ENCODE results near the gene TMEM266. TPM values are rescaled to one million over a fixed set of nuclear protein-coding genes. Genes with fewer than 3 reads are reported as not detected.

The TMEM266 gene
- total RNA-seq, 1 donor from 2014 or later: not detected

DNA sequence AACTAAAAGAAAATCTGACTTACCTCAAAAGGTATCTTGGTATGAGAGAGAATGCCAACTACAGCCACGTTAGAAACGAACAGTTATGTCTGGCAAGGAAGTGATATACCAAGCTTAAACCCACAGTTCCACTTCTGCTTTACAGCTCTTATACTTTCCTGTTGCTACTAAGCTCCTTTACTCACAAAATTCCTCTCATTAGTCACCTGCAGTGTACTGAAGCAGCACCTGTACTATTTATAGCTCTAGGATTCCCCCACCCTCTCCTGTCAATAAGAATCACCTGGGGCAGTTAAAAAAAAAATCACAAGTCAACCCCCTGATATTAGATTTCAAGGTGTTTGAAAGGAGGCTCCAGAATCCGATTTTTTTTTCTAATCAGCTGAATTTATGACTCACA, 2.9 kb upstream of the TMEM266 start:
- DNase-seq: no peak
- TF ChIP-seq, protein P1, sequence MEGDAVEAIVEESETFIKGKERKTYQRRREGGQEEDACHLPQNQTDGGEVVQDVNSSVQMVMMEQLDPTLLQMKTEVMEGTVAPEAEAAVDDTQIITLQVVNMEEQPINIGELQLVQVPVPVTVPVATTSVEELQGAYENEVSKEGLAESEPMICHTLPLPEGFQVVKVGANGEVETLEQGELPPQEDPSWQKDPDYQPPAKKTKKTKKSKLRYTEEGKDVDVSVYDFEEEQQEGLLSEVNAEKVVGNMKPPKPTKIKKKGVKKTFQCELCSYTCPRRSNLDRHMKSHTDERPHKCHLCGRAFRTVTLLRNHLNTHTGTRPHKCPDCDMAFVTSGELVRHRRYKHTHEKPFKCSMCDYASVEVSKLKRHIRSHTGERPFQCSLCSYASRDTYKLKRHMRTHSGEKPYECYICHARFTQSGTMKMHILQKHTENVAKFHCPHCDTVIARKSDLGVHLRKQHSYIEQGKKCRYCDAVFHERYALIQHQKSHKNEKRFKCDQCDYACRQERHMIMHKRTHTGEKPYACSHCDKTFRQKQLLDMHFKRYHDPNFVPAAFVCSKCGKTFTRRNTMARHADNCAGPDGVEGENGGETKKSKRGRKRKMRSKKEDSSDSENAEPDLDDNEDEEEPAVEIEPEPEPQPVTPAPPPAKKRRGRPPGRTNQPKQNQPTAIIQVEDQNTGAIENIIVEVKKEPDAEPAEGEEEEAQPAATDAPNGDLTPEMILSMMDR (IDR thresholded peaks at IDR 0.05; ENCODE audit: borderline replicate concordance): no peak
- no peak overlapping the region for H3K27ac ChIP-seq (replicated peaks)
- no peaks in the 10 kb centered on the region for H3K9me3 ChIP-seq (replicated peaks)
- no peak overlapping the region for H3K4me3 ChIP-seq
- intact Hi-C loops (cut with micrococcal nuclease): loop anchor here (5.0 kb wide), 1 partner anchor 80 kb away; no protein-coding TSS in a partner anchor
- no peaks in the 10 kb centered on the region for H3K36me3 ChIP-seq
- peaks cover 18% of the 10 kb centered on the region for H3K4me1 ChIP-seq
- peaks cover 87% of the 10 kb centered on the region for H3K27me3 ChIP-seq (ENCODE audit: low read depth)

DNA sequence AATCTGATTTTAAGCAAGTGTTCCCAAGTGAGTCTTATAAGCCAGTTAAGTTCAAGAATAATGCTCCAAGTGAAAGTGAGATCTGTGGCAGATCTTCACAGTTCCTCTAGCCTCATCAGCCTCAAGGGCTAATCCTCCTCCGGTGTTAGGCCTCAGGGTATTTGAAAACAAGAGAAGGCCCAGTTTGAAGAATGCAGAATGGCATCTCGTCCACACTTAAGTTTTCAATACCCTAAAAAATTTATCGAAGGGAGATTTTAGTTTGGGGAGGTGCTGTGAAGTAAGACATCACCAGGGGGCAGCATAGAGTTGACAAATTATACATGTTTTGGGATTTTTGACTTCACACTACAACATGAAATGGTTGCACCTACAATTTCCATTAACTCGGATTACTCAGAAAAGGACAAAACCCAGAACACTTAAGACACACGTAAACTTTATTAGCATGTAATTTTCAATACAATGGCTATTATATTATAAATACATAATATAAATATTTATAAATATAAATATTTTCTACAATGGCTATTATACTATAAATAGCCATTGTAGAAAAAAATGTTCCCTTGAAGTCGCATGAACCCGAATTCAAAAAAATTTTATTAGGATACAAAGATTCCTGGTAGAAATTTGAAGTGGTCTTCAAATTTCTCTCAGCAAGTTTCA, 2.3 kb upstream of the TMEM266 start:
- Histone ChIP-seq H3K36me3 (no peaks in the 10 kb centered on the region), H3K4me1 (peaks cover 18% of the 10 kb centered on the region), H3K9me3 (replicated peaks) (no peaks in the 10 kb centered on the region), H3K27me3 (ENCODE audit: low read depth) (peaks cover 87% of the 10 kb centered on the region), H3K27ac (replicated peaks) (no peak overlapping the region), H3K4me3 (peak overlapping the region; percentile 5)
- intact Hi-C loops (cut with micrococcal nuclease): loop anchor here (5.0 kb wide), 1 partner anchor 80 kb away; no protein-coding TSS in a partner anchor
- TF ChIP-seq, protein P1 (IDR thresholded peaks at IDR 0.05; ENCODE audit: borderline replicate concordance): peak; percentile 77
- no peak for DNase-seq

DNA sequence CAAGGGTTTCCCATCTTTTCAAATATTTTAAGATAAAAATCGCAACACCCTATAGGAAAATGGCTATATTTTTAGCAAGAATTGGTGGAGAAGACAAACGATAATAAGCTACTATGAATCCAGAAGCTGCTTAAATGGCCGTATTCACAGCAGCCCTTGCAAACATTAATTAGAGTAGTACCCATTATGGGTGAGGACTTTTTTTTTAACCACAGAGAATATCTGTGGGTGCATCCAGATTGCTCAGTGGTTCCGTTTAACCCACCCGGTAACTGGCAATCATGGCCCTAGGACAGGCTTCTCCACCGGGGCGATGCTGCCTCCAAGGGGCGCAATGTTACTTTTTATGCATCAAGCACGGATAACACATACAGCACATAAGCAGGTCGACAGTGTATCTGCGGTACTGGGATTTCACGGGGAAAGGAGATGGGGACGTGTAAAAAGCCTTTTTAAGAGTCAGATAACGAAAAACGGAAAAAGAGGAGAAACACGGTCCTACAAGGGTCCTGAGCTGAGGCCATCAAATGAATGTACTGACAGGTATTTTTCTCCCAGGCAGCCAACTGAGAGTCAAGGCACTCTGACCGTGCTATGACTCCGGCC, 968 bp upstream of the TMEM266 start:
- intact Hi-C loops (cut with micrococcal nuclease): loop anchor here (5.0 kb wide), 1 partner anchor 78 kb away; no protein-coding TSS in a partner anchor
- Histone ChIP-seq H3K4me3 (peak overlapping the region; percentile 72), H3K9me3 (replicated peaks) (no peaks in the 10 kb centered on the region), H3K36me3 (no peaks in the 10 kb centered on the region), H3K27ac (replicated peaks) (no peak overlapping the region), H3K27me3 (ENCODE audit: low read depth) (peaks cover 89% of the 10 kb centered on the region), H3K4me1 (peaks cover 18% of the 10 kb centered on the region)
- TF ChIP-seq, protein P1 (IDR thresholded peaks at IDR 0.05; ENCODE audit: borderline replicate concordance): peak; percentile 12
- no peak for DNase-seq

DNA sequence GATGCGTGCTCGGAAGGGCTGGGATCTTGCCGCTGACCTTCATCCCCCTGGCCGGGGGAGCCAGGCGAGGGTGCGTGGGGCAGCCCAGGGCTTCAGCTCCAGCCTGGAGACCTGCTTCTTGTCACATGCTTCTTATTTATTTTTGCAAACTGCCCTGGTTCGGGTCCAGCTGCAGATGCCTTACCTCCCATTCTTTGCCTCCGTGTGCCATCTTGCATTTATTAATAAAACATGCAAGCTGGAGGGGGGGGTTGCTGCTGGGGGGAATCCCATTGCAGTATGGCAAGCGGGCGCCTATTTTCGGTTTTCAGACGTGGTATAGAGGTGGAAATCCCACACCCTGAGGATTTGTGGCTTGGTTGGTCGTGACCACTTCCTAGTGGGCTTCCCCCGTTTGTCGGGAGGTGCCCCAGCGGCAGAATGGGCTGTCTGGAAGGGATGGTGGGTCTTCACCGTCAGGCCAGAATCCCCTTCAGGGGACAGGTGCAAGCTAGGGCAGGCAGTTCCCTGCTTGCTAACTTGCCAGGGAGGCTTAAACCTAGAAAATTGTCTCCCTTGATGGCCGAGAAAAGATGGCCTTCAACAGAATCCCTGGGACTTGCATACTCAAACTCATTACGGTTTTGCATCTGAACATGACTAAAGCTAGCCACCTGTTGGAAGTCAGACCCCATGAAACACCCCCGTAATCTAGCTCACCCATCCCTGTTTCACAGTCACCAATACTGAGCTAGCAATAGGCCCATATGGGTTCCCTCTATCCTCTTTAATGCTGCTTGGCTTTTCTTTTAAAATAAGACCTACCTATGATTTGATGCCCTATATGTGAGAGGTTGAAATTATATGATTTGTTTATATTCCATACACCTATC, 569 bp downstream of the TMEM266 start:
- Histone ChIP-seq H3K4me1 (peaks cover 18% of the 10 kb centered on the region), H3K27ac (replicated peaks) (no peak overlapping the region), H3K27me3 (ENCODE audit: low read depth) (peaks cover 91% of the 10 kb centered on the region), H3K9me3 (replicated peaks) (no peaks in the 10 kb centered on the region), H3K4me3 (peak overlapping the region; percentile 72), H3K36me3 (no peaks in the 10 kb centered on the region)
- intact Hi-C loops (cut with micrococcal nuclease): no loop called here
- TF ChIP-seq, protein P1 (IDR thresholded peaks at IDR 0.05; ENCODE audit: borderline replicate concordance): no peak
- DNase-seq: no peak

DNA sequence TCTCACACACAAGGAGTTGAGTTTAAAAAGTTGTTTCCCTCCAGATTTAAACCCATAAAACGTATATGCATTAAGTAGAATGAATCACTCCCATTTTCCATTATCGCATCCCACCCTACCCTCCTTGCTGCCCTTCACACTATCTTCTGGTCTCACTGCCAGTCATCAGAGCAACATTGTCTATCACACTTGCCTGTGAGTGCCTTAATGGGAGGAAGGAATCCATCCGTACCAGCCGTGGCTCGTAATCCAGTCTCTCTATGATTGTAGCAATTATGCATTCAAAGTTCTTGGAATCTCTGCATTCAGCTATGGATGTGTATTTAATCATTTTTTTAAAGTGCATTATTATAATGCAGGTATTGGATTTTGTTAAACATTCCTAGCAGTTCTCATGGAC, 1.9 kb downstream of the TMEM266 start:
- TF ChIP-seq, protein P1 (IDR thresholded peaks at IDR 0.05; ENCODE audit: borderline replicate concordance): no peak
- Histone ChIP-seq H3K36me3 (no peaks in the 10 kb centered on the region), H3K4me1 (peaks cover 18% of the 10 kb centered on the region), H3K9me3 (replicated peaks) (no peaks in the 10 kb centered on the region), H3K4me3 (no peak overlapping the region), H3K27ac (replicated peaks) (no peak overlapping the region), H3K27me3 (ENCODE audit: low read depth) (peaks cover 91% of the 10 kb centered on the region)
- no peak for DNase-seq
- intact Hi-C loops (cut with micrococcal nuclease): no loop called here
